Mammary epithelial cell (primary cell): ENCODE results near the gene GCN1.

Experiments
- EZH2 ChIP-seq: IDR thresholded peaks from 2 replicates; pipeline ENCODE4 v1.6.1; 2012; ENCODE audit warnings: low read length, inconsistent platforms, borderline replicate concordance
- TF ChIP-seq, protein P1 (sequence below), 2 donors: IDR thresholded peaks in 1 of 2; conservative IDR thresholded peaks in 1 of 2; 2 replicates each; pipeline ENCODE4 v1.5.1; 2011 to 2012; ENCODE audit warnings: inconsistent platforms in 2 of 2, low read length in 2 of 2, mild to moderate bottlenecking in 2 of 2, control low read depth in 1 of 2, low read depth in 1 of 2; ENCODE audit not compliant: insufficient read depth in 1 of 2; ENCODE audit errors: extremely low read depth in 1 of 2

DNA sequence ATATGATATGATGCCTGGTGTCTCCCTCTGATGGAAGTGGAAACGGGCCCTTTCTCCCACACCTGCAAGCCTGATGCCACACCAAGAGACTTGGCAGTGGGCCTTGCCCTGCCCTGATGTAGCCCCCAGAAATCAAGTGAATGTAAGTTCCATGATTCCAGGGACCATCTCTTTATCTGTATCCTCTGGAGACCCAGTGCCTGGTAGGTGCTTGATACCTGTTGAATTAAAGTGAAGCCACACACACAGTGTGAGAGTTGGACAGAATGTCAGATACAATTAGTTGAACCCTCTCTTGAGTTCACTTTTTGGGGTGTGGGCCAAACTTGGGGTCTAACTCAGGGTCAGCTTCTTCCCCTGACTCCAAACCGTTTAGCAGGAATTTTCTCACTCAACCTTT lies 73.2 kb downstream of the GCN1 start:
- TF ChIP-seq, protein P1, sequence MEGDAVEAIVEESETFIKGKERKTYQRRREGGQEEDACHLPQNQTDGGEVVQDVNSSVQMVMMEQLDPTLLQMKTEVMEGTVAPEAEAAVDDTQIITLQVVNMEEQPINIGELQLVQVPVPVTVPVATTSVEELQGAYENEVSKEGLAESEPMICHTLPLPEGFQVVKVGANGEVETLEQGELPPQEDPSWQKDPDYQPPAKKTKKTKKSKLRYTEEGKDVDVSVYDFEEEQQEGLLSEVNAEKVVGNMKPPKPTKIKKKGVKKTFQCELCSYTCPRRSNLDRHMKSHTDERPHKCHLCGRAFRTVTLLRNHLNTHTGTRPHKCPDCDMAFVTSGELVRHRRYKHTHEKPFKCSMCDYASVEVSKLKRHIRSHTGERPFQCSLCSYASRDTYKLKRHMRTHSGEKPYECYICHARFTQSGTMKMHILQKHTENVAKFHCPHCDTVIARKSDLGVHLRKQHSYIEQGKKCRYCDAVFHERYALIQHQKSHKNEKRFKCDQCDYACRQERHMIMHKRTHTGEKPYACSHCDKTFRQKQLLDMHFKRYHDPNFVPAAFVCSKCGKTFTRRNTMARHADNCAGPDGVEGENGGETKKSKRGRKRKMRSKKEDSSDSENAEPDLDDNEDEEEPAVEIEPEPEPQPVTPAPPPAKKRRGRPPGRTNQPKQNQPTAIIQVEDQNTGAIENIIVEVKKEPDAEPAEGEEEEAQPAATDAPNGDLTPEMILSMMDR (conservative IDR thresholded peaks at IDR 0.05 in 1 of 2, IDR thresholded peaks at IDR 0.05 in 1 of 2; ENCODE audit: extremely low read depth in 1 of 2, insufficient read depth in 1 of 2, low read depth in 1 of 2, low read length in 2 of 2) = no peak
- no peak for TF ChIP-seq EZH2
